Neural progenitor cell (in vitro differentiated cells): ENCODE data around the gene FGD4.

Experiments
- EZH2 ChIP-seq: fragments of 200-600 bp; sonication (generic); IDR thresholded peaks from 2 replicates; pipeline ENCODE4 v1.6.1; 2017; ENCODE audit warnings: antibody characterized with exemption, mild to moderate bottlenecking, moderate library complexity
- EZH2phosphoT487 ChIP-seq: fragments of 200-600 bp; sonication (generic); IDR thresholded peaks from 2 replicates; pipeline ENCODE4 v1.6.1; 2017; ENCODE audit warnings: antibody characterized with exemption
- TF ChIP-seq, protein P1 (sequence below): fragments of 200-600 bp; sonication (generic); IDR thresholded peaks from 2 replicates; pipeline ENCODE4 v1.5.1; 2017; ENCODE audit warnings: antibody characterized with exemption, mild to moderate bottlenecking

DNA sequence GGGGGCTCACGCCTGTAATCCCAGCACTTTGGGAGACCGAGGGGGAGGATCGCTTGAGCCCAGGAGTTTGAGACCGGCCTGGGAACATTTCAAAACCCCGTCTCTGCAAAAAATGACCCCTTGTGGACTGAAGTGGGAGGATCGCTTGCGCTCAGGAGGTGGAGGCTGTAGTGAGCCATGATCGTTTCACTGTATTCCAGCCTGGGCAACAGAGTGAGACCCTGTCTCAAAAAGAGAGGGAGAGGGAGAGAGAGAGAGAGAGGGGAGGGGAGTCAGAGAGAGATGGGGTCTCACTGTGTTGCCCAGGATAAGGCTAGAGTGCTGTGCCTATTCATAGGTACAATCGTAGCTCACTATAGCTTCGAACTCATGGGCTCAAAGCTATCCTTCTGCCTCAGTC lies 2.8 kb downstream of the FGD4 start:
- TF ChIP-seq EZH2 (no peak), EZH2phosphoT487 (no peak)
- TF ChIP-seq, protein P1, sequence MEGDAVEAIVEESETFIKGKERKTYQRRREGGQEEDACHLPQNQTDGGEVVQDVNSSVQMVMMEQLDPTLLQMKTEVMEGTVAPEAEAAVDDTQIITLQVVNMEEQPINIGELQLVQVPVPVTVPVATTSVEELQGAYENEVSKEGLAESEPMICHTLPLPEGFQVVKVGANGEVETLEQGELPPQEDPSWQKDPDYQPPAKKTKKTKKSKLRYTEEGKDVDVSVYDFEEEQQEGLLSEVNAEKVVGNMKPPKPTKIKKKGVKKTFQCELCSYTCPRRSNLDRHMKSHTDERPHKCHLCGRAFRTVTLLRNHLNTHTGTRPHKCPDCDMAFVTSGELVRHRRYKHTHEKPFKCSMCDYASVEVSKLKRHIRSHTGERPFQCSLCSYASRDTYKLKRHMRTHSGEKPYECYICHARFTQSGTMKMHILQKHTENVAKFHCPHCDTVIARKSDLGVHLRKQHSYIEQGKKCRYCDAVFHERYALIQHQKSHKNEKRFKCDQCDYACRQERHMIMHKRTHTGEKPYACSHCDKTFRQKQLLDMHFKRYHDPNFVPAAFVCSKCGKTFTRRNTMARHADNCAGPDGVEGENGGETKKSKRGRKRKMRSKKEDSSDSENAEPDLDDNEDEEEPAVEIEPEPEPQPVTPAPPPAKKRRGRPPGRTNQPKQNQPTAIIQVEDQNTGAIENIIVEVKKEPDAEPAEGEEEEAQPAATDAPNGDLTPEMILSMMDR: no peak
